Panc1 (cell line): ENCODE results near the gene EHD4. TPM values are rescaled to one million over a fixed set of nuclear protein-coding genes. Genes with fewer than 3 reads are reported as not detected.

ENCODE experiments used
- ATAC-seq: fragments of 200-7000 bp; cut with Tn5 transposase; 2 replicates; pipeline ENCODE4 v1.9.1; 2020; ENCODE audit warnings: mild to moderate bottlenecking, moderate library complexity
- BruUV-seq: library from RNA; stranded (reverse); fragments of 400-500 nt; replicated peaks from 2 replicates; lab custom pipeline; 2021; lab: Mats Ljungman, UMichigan
- CTCF ChIA-PET: fragments of 300-600 bp; sonication (Branson Sonifier 250); formaldehyde crosslinking; loops from one replicate; lab custom pipeline; 2022; ENCODE audit warnings: antibody characterized with exemption; lab: Charles Lee
- POLR2A ChIA-PET: fragments of 300-600 bp; sonication (Branson Sonifier 250); formaldehyde crosslinking; loops from one replicate; lab custom pipeline; 2022; ENCODE audit warnings: antibody characterized with exemption; lab: Charles Lee
- DNase-seq: peaks from one replicate; pipeline ENCODE4 v3.0.0-alpha.2; 2010; ENCODE audit warnings: low read depth, low spot score
- H3K27ac ChIP-seq: 2 replicates; pipeline ENCODE4 v1.5.1; 2011; ENCODE audit warnings: mild to moderate bottlenecking, low read length, inconsistent platforms
- H3K27me3 ChIP-seq: fragments of 200-500 bp; sonication (Bioruptor generic); 2 replicates; pipeline ENCODE4 v1.6.0; 2014; ENCODE audit warnings: low read length, inconsistent platforms; ENCODE audit not compliant: control insufficient read depth, insufficient read depth
- H3K36me3 ChIP-seq: fragments of 200-500 bp; sonication (Bioruptor generic); 2 replicates; pipeline ENCODE4 v1.5.1; 2014; ENCODE audit warnings: inconsistent platforms, mild to moderate bottlenecking, low read length, moderate library complexity; ENCODE audit not compliant: control insufficient read depth, insufficient read depth
- H3K4me1 ChIP-seq: 2 replicates; pipeline ENCODE4 v1.5.1; 2011; ENCODE audit warnings: inconsistent platforms, mild to moderate bottlenecking, low read length, moderate library complexity; ENCODE audit not compliant: control insufficient read depth, insufficient read depth
- H3K4me3 ChIP-seq, 2 experiments: 2 replicates each; pipeline ENCODE4 v1.5.1; 2011 to 2012; ENCODE audit warnings: low read depth in 2 of 2, low read length in 2 of 2, mild to moderate bottlenecking in 2 of 2, inconsistent platforms in 1 of 2, moderate library complexity in 1 of 2
- H3K9me3 ChIP-seq: fragments of 200-500 bp; sonication (Bioruptor generic); 2 replicates; pipeline ENCODE4 v1.5.1; 2014; ENCODE audit warnings: low read depth, mild to moderate bottlenecking, inconsistent platforms, low read length, moderate library complexity; ENCODE audit not compliant: control insufficient read depth, insufficient read depth
- POLR2AphosphoS5 ChIP-seq: IDR thresholded peaks from 2 replicates; pipeline ENCODE4 v1.6.1; 2012; ENCODE audit warnings: mild to moderate bottlenecking, low read depth, low read length, moderate library complexity
- SIN3A ChIP-seq: IDR thresholded peaks from 2 replicates; pipeline ENCODE4 v1.6.1; 2012; ENCODE audit warnings: low read depth, mild to moderate bottlenecking, low read length, moderate library complexity, borderline replicate concordance; ENCODE audit not compliant: insufficient read depth
- TCF7L2 ChIP-seq: IDR thresholded peaks from 2 replicates; pipeline ENCODE4 v1.6.1; 2011; ENCODE audit warnings: mild to moderate bottlenecking, low read depth, low read length, inconsistent platforms
- in situ Hi-C: cut with HindIII; loops from 2 replicates; pipeline ENCODE4 v1.10.0; 2016; ENCODE audit warnings: low sequenced_read_pairs, low pct_unique_long_range_greater_than_20kb
- intact Hi-C: fragments of 100-400 bp; cut with micrococcal nuclease; formaldehyde crosslinking; loops from one replicate; pipeline ENCODE4 v1.10.0; 2022; ENCODE audit not compliant: unreplicated experiment
- total RNA-seq: library from RNA; stranded (reverse); gene quantifications from one replicate; pipeline ENCODE4 v1.2.1, GENCODE V29; 2021; ENCODE audit not compliant: unreplicated experiment
- TF ChIP-seq, protein P1 (sequence below): fragments of 450-650 bp; IDR thresholded peaks from 2 replicates; pipeline ENCODE4 v1.5.1; 2017; ENCODE audit warnings: mild to moderate bottlenecking
- TF ChIP-seq, protein P2 (sequence below), 2 experiments: IDR thresholded peaks; 2 replicates each; pipeline ENCODE4 v1.6.1; 2011 to 2012; ENCODE audit warnings: low read depth in 2 of 2, control low read depth in 1 of 2, low read length in 1 of 2, mild to moderate bottlenecking in 1 of 2, moderate library complexity in 1 of 2; ENCODE audit not compliant: insufficient read depth in 1 of 2

EHD4 gene
- total RNA-seq, 1 experiment from 2014 or later = 43.2 TPM

DNA sequence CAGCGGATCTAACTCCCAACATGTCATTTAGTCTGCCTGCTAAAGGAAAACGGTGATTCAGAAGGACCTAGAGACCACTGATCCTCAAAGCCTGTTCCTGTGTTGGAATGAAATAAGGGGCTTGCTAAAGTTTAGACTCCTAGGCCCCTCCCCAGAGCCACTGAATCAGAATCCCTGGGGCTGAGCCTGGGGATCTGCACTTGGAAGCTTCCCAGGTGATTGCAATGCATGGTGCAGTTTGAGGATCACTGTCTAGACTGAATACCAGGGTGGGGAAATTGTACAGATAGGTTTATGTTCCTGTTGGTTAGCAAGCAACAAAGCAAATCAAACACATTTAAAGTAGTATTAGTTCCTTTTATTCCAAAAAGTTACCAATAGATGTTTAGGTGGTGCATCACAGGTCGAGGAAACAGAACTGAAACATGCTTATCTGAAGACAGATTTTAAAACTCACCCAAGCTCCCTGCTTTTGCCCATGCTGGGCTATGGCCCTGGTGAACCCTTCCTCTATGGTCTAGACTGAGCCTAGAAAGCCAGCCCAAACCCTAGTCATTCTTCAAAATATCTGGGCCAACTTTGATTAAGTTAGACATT is 48.9 kb downstream of the EHD4 start:
- H3K4me3 ChIP-seq = no peak overlapping the region
- TF ChIP-seq, protein P1, sequence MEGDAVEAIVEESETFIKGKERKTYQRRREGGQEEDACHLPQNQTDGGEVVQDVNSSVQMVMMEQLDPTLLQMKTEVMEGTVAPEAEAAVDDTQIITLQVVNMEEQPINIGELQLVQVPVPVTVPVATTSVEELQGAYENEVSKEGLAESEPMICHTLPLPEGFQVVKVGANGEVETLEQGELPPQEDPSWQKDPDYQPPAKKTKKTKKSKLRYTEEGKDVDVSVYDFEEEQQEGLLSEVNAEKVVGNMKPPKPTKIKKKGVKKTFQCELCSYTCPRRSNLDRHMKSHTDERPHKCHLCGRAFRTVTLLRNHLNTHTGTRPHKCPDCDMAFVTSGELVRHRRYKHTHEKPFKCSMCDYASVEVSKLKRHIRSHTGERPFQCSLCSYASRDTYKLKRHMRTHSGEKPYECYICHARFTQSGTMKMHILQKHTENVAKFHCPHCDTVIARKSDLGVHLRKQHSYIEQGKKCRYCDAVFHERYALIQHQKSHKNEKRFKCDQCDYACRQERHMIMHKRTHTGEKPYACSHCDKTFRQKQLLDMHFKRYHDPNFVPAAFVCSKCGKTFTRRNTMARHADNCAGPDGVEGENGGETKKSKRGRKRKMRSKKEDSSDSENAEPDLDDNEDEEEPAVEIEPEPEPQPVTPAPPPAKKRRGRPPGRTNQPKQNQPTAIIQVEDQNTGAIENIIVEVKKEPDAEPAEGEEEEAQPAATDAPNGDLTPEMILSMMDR = no peak
- TF ChIP-seq SIN3A (no peak), POLR2AphosphoS5 (no peak), TCF7L2 (no peak)
- TF ChIP-seq, protein P2, sequence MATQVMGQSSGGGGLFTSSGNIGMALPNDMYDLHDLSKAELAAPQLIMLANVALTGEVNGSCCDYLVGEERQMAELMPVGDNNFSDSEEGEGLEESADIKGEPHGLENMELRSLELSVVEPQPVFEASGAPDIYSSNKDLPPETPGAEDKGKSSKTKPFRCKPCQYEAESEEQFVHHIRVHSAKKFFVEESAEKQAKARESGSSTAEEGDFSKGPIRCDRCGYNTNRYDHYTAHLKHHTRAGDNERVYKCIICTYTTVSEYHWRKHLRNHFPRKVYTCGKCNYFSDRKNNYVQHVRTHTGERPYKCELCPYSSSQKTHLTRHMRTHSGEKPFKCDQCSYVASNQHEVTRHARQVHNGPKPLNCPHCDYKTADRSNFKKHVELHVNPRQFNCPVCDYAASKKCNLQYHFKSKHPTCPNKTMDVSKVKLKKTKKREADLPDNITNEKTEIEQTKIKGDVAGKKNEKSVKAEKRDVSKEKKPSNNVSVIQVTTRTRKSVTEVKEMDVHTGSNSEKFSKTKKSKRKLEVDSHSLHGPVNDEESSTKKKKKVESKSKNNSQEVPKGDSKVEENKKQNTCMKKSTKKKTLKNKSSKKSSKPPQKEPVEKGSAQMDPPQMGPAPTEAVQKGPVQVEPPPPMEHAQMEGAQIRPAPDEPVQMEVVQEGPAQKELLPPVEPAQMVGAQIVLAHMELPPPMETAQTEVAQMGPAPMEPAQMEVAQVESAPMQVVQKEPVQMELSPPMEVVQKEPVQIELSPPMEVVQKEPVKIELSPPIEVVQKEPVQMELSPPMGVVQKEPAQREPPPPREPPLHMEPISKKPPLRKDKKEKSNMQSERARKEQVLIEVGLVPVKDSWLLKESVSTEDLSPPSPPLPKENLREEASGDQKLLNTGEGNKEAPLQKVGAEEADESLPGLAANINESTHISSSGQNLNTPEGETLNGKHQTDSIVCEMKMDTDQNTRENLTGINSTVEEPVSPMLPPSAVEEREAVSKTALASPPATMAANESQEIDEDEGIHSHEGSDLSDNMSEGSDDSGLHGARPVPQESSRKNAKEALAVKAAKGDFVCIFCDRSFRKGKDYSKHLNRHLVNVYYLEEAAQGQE (IDR thresholded peaks at IDR 0.05; ENCODE audit: insufficient read depth in 1 of 2, low read depth in 2 of 2, low read length in 1 of 2) = no peak
- no peaks in the 10 kb centered on the region for H3K36me3 ChIP-seq
- peaks cover 38% of the 10 kb centered on the region for H3K4me1 ChIP-seq
- ChIA-PET CTCF (no interaction called here), POLR2A (no interaction called here)
- intact Hi-C loops (no loop called here), in situ Hi-C loops (no loop called here)
- ATAC-seq (no peak), DNase-seq (no peak)
- no TSS peak for BruUV-seq
- no peaks in the 10 kb centered on the region for H3K9me3 ChIP-seq
- no peaks in the 10 kb centered on the region for H3K27me3 ChIP-seq
- H3K27ac ChIP-seq = no peak overlapping the region

DNA sequence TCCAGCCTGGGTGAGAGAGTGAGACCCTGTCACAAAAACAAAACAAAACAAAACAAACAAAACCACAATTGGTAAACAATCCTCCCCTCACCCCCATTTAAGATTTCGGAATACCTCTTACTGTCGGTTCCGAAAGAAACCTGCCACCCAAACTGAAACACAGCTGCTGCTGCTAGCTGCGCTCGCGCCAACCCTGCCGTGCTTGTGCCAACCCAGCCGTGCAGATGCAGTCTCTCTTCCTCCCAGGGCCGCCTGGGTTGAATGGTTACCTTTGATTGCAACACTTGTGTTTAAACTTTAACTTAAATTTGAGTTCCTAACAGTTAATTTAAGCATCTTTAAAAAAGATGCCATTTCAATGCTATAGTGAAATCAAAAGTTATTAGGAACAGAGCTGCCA is 50.0 kb downstream of the EHD4 start:
- no peaks in the 10 kb centered on the region for H3K36me3 ChIP-seq
- intact Hi-C loops = no loop called here
- DNase-seq (no peak), ATAC-seq (no peak)
- H3K27ac ChIP-seq = no peak overlapping the region
- in situ Hi-C loops = no loop called here
- CTCF ChIA-PET = interaction anchor here (0.6 to 1.0 kb wide), 2 partner anchors 19 to 574 kb away, joined by 3 to 4 read pairs; no protein-coding TSS in a partner anchor
- POLR2A ChIA-PET = no interaction called here
- H3K27me3 ChIP-seq = no peaks in the 10 kb centered on the region
- H3K4me3 ChIP-seq = no peak overlapping the region
- no peak for TF ChIP-seq TCF7L2
- TF ChIP-seq, protein P2 (IDR thresholded peaks at IDR 0.05; ENCODE audit: insufficient read depth in 1 of 2, low read depth in 2 of 2, low read length in 1 of 2) = no peak
- TF ChIP-seq, protein P1 = no peak
- no peak for TF ChIP-seq SIN3A
- no peak for TF ChIP-seq POLR2AphosphoS5
- no TSS peak for BruUV-seq
- no peaks in the 10 kb centered on the region for H3K9me3 ChIP-seq
- peaks cover 26% of the 10 kb centered on the region for H3K4me1 ChIP-seq
